ENCODE measurements around the gene MAD1L1.

Gene MAD1L1

DNA sequence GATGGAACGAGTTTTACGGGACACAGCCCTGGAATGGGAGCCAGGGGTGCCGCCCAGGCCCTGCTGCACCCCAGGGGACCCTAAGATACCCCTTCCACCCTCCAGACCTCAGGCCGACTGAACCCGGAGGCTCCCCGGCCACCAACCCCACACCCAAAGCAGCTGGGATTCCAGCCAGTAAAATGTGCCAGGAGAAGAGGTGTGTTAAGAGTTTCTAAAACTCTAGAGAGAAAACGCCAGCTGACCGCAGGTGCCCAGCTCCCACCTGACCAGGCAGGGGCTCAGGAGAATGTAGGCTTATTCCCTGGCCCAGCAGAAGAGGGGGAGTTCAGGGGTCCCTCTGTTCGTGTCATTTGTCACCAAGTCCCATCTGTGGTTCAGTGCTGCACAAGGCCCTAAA lies 26.7 kb upstream of the MAD1L1 start:
- POLR2A ChIA-PET, result no interaction called here
- Histone ChIP-seq H3K9me3 (ENCODE audit: control insufficient read depth, insufficient read depth, low read depth, low read length) (no peaks in the 10 kb centered on the region), H3K4me1 (ENCODE audit: control insufficient read depth, insufficient read depth, low read length) (no peaks in the 10 kb centered on the region), H3K4me3 (ENCODE audit: low read depth, low read length) (no peak overlapping the region), H3K36me3 (ENCODE audit: control insufficient read depth in 2 of 2, insufficient read depth in 1 of 2, low read length in 2 of 2) (peaks cover 0 to 6% of the 10 kb centered on the region in 2 experiments; a peak in 1 of 3 replicates), H3K27ac (ENCODE audit: extremely low read depth, low read depth, low read length) (no peak overlapping the region)
- CTCF ChIA-PET, result interaction anchor here (1.2 to 1.3 kb wide), 2 partner anchors 14 to 89 kb away, joined by 3 to 5 read pairs; no protein-coding TSS in a partner anchor
- TF ChIP-seq ZNF266 (tag by site-specific recombination; IDR thresholded peaks at IDR 0.05; ENCODE audit: low read depth) (no peak), SP3 (tag by site-specific recombination; IDR thresholded peaks at IDR 0.05) (no peak), ZNF341 (tag by site-specific recombination; IDR thresholded peaks at IDR 0.05; ENCODE audit: low read depth) (no peak), ZNF561 (tag by site-specific recombination; IDR thresholded peaks at IDR 0.05; ENCODE audit: borderline replicate concordance) (no peak), ZNF423 (tag by site-specific recombination; IDR thresholded peaks at IDR 0.05) (no peak), ZNF548 (tag by site-specific recombination; IDR thresholded peaks at IDR 0.05) (no peak), HOXD13 (CRISPR knock-in tag; IDR thresholded peaks at IDR 0.05; ENCODE audit: borderline replicate concordance) (no peak)
- TF ChIP-seq, protein P1, sequence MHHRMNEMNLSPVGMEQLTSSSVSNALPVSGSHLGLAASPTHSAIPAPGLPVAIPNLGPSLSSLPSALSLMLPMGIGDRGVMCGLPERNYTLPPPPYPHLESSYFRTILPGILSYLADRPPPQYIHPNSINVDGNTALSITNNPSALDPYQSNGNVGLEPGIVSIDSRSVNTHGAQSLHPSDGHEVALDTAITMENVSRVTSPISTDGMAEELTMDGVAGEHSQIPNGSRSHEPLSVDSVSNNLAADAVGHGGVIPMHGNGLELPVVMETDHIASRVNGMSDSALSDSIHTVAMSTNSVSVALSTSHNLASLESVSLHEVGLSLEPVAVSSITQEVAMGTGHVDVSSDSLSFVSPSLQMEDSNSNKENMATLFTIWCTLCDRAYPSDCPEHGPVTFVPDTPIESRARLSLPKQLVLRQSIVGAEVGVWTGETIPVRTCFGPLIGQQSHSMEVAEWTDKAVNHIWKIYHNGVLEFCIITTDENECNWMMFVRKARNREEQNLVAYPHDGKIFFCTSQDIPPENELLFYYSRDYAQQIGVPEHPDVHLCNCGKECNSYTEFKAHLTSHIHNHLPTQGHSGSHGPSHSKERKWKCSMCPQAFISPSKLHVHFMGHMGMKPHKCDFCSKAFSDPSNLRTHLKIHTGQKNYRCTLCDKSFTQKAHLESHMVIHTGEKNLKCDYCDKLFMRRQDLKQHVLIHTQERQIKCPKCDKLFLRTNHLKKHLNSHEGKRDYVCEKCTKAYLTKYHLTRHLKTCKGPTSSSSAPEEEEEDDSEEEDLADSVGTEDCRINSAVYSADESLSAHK (tag by site-specific recombination; IDR thresholded peaks at IDR 0.05), result no peak
- TF ChIP-seq, protein P2, sequence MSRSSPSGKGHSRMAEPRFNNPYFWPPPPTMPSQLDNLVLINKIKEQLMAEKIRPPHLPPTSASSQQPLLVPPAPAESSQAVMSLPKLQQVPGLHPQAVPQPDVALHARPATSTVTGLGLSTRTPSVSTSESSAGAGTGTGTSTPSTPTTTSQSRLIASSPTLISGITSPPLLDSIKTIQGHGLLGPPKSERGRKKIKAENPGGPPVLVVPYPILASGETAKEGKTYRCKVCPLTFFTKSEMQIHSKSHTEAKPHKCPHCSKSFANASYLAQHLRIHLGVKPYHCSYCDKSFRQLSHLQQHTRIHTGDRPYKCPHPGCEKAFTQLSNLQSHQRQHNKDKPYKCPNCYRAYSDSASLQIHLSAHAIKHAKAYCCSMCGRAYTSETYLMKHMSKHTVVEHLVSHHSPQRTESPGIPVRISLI (tag by site-specific recombination; IDR thresholded peaks at IDR 0.05), result no peak

DNA sequence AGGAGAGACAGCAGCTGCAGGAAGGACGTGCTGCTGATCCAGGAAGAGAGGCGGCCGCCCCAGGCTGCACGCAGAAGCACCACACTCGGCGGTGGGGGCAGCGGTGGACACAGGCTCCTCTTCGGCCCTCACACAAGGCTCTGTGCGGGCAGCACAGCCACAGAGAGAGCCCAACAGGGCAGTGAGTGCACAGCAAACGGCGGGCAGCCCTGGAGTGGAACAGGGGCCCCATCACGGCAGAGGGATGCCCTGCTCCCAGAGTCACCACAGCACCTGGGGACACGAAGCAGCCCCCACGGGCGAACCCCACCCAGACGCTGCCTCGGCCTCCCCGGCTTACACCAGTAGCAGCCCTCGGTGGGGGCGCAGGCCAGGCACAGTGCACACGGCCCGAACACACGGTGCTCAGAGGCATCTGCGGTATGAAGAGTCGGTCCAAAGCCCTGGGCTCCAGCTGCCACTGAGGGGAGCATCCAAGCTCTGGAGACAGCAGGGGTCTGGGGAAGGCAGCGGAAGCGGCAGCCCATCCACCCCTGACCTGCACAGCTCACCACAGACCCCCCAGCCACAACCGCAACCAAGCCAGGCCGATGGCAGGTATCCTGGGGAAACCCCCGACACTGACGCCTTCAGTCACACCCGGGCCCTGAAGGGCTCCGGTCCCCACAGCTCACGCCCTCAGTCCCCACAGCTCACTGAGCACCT lies 26.1 kb upstream of the MAD1L1 start:
- Histone ChIP-seq H3K27ac (ENCODE audit: extremely low read depth, low read depth, low read length) (no peak overlapping the region), H3K36me3 (ENCODE audit: control insufficient read depth in 2 of 2, insufficient read depth in 1 of 2, low read length in 2 of 2) (no peaks in the 10 kb centered on the region), H3K4me1 (ENCODE audit: control insufficient read depth, insufficient read depth, low read length) (no peaks in the 10 kb centered on the region), H3K4me3 (ENCODE audit: low read depth, low read length) (no peak overlapping the region), H3K9me3 (ENCODE audit: control insufficient read depth, insufficient read depth, low read depth, low read length) (no peaks in the 10 kb centered on the region)
- CTCF ChIA-PET, result interaction anchor here (1.2 kb wide), 1 partner anchor 90 kb away, joined by 3 read pairs; no protein-coding TSS in a partner anchor
- POLR2A ChIA-PET, result no interaction called here
- TF ChIP-seq ZBTB21 (tag by site-specific recombination; IDR thresholded peaks at IDR 0.05) (no peak), ZNF624 (tag by site-specific recombination; IDR thresholded peaks at IDR 0.05) (no peak)
- TF ChIP-seq, protein P3, sequence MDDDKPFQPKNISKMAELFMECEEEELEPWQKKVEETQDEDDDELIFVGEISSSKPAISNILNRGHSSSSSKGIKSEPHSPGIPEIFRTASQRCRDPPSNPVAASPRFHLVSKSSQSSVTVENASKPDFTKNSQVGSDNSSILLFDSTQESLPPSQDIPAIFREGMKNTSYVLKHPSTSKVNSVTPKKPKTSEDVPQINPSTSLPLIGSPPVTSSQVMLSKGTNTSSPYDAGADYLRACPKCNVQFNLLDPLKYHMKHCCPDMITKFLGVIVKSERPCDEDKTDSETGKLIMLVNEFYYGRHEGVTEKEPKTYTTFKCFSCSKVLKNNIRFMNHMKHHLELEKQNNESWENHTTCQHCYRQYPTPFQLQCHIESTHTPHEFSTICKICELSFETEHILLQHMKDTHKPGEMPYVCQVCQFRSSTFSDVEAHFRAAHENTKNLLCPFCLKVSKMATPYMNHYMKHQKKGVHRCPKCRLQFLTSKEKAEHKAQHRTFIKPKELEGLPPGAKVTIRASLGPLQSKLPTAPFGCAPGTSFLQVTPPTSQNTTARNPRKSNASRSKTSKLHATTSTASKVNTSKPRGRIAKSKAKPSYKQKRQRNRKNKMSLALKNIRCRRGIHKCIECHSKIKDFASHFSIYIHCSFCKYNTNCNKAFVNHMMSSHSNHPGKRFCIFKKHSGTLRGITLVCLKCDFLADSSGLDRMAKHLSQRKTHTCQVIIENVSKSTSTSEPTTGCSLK (tag by site-specific recombination; IDR thresholded peaks at IDR 0.05), result no peak
- TF ChIP-seq, protein P1 (tag by site-specific recombination; IDR thresholded peaks at IDR 0.05), result no peak

DNA sequence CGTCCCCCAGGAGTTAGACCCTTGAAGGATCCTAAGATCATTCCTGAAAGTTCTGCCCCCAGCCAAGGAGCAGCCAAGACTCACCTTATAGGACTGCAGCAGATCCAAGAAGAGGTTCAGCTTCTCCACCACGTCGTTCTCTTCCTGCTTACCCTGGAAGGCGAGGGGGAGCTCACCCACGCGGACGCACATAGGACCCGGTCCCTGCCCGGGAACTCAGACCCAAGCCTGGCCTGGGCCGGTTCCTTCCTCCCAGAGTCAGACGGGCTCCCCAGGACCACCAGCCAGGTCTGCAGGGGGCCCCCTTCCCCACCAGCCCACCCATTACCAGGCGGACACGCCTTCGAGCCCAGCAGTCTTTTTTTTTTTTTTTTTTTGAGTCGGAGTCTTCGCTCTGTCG lies 24.9 kb upstream of the MAD1L1 start:
- no peaks in the 10 kb centered on the region for H3K4me1 ChIP-seq (ENCODE audit: control insufficient read depth, insufficient read depth, low read length)
- no peak overlapping the region for H3K4me3 ChIP-seq (ENCODE audit: low read depth, low read length)
- no peak overlapping the region for H3K27ac ChIP-seq (ENCODE audit: extremely low read depth, low read depth, low read length)
- no peaks in the 10 kb centered on the region for H3K36me3 ChIP-seq (ENCODE audit: control insufficient read depth in 2 of 2, insufficient read depth in 1 of 2, low read length in 2 of 2)
- POLR2A ChIA-PET, result no interaction called here
- CTCF ChIA-PET, result no interaction called here
- no peak for TF ChIP-seq HOXD13 (CRISPR knock-in tag; IDR thresholded peaks at IDR 0.05; ENCODE audit: borderline replicate concordance)
- TF ChIP-seq, protein P4, sequence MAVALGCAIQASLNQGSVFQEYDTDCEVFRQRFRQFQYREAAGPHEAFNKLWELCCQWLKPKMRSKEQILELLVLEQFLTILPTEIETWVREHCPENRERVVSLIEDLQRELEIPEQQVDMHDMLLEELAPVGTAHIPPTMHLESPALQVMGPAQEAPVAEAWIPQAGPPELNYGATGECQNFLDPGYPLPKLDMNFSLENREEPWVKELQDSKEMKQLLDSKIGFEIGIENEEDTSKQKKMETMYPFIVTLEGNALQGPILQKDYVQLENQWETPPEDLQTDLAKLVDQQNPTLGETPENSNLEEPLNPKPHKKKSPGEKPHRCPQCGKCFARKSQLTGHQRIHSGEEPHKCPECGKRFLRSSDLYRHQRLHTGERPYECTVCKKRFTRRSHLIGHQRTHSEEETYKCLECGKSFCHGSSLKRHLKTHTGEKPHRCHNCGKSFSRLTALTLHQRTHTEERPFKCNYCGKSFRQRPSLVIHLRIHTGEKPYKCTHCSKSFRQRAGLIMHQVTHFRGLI (tag by site-specific recombination; IDR thresholded peaks at IDR 0.05), result no peak
- no peak for TF ChIP-seq ZNF654 (tag by site-specific recombination; IDR thresholded peaks at IDR 0.05; ENCODE audit: low read depth)
- TF ChIP-seq GLIS1 (tag by site-specific recombination; IDR thresholded peaks at IDR 0.05), result no peak
- TF ChIP-seq, protein P5, sequence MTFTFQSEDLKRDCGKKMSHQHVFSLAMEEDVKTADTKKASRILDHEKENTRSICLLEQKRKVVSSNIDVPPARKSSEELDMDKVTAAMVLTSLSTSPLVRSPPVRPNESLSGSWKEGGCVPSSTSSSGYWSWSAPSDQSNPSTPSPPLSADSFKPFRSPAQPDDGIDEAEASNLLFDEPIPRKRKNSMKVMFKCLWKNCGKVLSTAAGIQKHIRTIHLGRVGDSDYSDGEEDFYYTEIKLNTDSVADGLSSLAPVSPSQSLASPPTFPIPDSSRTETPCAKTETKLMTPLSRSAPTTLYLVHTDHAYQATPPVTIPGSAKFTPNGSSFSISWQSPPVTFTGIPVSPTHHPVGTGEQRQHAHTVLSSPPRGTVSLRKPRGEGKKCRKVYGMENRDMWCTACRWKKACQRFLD (tag by site-specific recombination; IDR thresholded peaks at IDR 0.05), result no peak
- TF ChIP-seq ZNF248 (tag by site-specific recombination; IDR thresholded peaks at IDR 0.05), result no peak
- no peaks in the 10 kb centered on the region for H3K9me3 ChIP-seq (ENCODE audit: control insufficient read depth, insufficient read depth, low read depth, low read length)

All from HEK293 (cell line).